Measurements from ENCODE around the gene CTDSPL. TPM values are rescaled to one million over a fixed set of nuclear protein-coding genes. Genes with fewer than 3 reads are reported as not detected.

The CTDSPL gene
- total and polyA plus RNA-seq, 7 experiments from 2014 or later: 0.15 to 5.6 (median 1.7) TPM

DNA sequence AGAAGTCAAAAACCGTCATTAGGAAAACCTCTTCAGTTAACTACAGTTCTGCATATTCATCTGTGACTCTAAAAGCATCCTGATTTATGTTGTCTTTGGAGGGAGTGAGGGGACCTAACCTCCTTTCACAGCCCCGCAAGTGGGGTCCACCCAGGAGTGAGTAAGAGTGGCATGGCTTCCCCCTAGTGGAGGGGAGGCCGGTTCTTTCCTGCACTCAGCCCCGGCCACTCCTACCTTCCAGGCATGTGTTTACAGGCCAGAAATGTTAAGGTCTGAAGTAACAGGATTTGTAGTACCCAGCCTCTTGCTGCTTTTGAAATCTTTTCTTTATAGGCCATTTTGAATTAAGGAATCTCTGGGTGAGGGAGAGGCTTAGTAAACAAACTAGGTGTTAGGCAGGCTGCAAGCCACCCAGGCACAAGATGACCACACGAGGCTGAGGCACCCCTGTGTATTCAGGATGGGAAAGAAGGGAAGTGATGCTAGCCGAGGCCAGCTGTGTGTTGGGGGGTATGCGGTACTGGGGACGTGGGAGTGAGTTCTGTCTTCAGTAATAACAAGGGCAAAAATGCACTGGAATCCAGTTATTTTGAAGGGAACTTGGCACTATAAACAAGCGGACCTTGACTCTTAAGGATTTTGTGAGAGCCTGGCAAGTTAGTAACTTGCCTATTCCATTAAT is 50.5 kb downstream of the CTDSPL start:
- intact Hi-C loops (cut with micrococcal nuclease): no loop called here
- H3K36me3 Mint-ChIP-seq: peaks cover 0 to 7% (median 2%) of the 10 kb centered on the region in 5 donors
- CTCF ChIA-PET: interaction anchor here (0.7 kb wide), 1 partner anchor 101 kb away, joined by 3 read pairs; no protein-coding TSS in a partner anchor
- H3K4me1 Mint-ChIP-seq: peaks cover 8 to 25% (median 15%) of the 10 kb centered on the region in 7 donors
- ATAC-seq (no peak), DNase-seq (no peak)
- Histone ChIP-seq H3K4me1 (ENCODE audit: control insufficient read depth in 2 of 2, insufficient read depth in 2 of 2, low read length in 2 of 2) (peaks cover 8 to 9% of the 10 kb centered on the region in 2 donors), H3K36me3 (ENCODE audit: control insufficient read depth in 2 of 3, insufficient read depth in 3 of 3, low read length in 3 of 3) (no peaks in the 10 kb centered on the region), H3K4me3 (ENCODE audit: low read length) (no peak overlapping the region), H3K9me3 (ENCODE audit: control insufficient read depth in 2 of 3, low read length in 3 of 3) (no peaks in the 10 kb centered on the region), H3K27ac (ENCODE audit: low read depth, low read length) (no peak overlapping the region), H3K27me3 (ENCODE audit: control insufficient read depth in 2 of 2, insufficient read depth in 2 of 2, low read length in 2 of 2) (no peaks in the 10 kb centered on the region)
- H3K27me3 Mint-ChIP-seq: peaks cover 0 to 22% (median 0%) of the 10 kb centered on the region in 5 donors
- H3K27ac Mint-ChIP-seq: no peak overlapping the region
- H3K9me3 Mint-ChIP-seq: peaks cover 0 to 9% (median 3%) of the 10 kb centered on the region in 11 donors
- H3K4me3 Mint-ChIP-seq: no peak overlapping the region
- POLR2A ChIA-PET: no interaction called here

DNA sequence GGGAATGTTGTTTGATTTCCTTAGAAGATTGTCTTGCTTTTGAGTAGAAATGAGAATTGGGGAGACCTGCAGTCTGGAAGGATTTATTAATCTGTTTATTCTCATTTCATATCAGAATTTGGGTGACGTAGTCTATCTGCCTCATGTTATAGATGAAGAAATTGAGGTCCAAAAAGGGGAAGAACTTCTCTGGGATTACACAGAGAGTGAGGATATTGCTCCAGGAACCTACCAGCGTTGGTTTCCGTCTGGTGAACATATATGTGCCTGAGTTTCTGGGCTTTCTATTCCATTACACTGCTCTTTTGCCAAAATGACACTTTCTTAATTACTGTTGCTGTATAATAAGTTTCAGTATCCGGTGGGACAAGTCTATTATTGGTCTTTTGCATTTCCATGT is 51.8 kb downstream of the CTDSPL start:
- H3K9me3 ChIP-seq (ENCODE audit: control insufficient read depth in 2 of 3, low read length in 3 of 3): no peaks in the 10 kb centered on the region
- peaks cover 0 to 9% (median 3%) of the 10 kb centered on the region in 11 donors for H3K9me3 Mint-ChIP-seq
- intact Hi-C loops (cut with micrococcal nuclease): no loop called here
- ChIA-PET POLR2A (no interaction called here), CTCF (no interaction called here)
- H3K27ac ChIP-seq (ENCODE audit: low read depth, low read length): no peak overlapping the region
- no peaks in the 10 kb centered on the region for H3K4me1 ChIP-seq (ENCODE audit: control insufficient read depth in 2 of 2, insufficient read depth in 2 of 2, low read length in 2 of 2)
- H3K4me3 ChIP-seq (ENCODE audit: low read length): no peak overlapping the region
- H3K36me3 Mint-ChIP-seq: peaks cover 0 to 7% (median 2%) of the 10 kb centered on the region in 5 donors
- DNase-seq (no peak), ATAC-seq (no peak)
- peaks cover 0 to 26% (median 0%) of the 10 kb centered on the region in 5 donors for H3K27me3 Mint-ChIP-seq
- no peaks in the 10 kb centered on the region for H3K27me3 ChIP-seq (ENCODE audit: control insufficient read depth in 2 of 2, insufficient read depth in 2 of 2, low read length in 2 of 2)
- no peak overlapping the region for H3K4me3 Mint-ChIP-seq
- no peaks in the 10 kb centered on the region for H3K36me3 ChIP-seq (ENCODE audit: control insufficient read depth in 2 of 3, insufficient read depth in 3 of 3, low read length in 3 of 3)
- peaks cover 0 to 11% (median 2%) of the 10 kb centered on the region in 7 donors for H3K4me1 Mint-ChIP-seq
- no peak overlapping the region for H3K27ac Mint-ChIP-seq

GRCh38 chr3:37916685-37917084 is 55.0 kb downstream of the CTDSPL start:
- Histone ChIP-seq H3K4me3 (ENCODE audit: low read length) (no peak overlapping the region), H3K27me3 (ENCODE audit: control insufficient read depth in 2 of 2, insufficient read depth in 2 of 2, low read length in 2 of 2) (no peaks in the 10 kb centered on the region), H3K36me3 (ENCODE audit: control insufficient read depth in 2 of 3, insufficient read depth in 3 of 3, low read length in 3 of 3) (no peaks in the 10 kb centered on the region), H3K27ac (ENCODE audit: low read depth, low read length) (no peak overlapping the region), H3K4me1 (ENCODE audit: control insufficient read depth in 2 of 2, insufficient read depth in 2 of 2, low read length in 2 of 2) (no peaks in the 10 kb centered on the region), H3K9me3 (ENCODE audit: control insufficient read depth in 2 of 3, low read length in 3 of 3) (no peaks in the 10 kb centered on the region)
- CTCF ChIA-PET: no interaction called here
- no peak for DNase-seq
- Mint-ChIP-seq H3K27ac (no peak overlapping the region), H3K36me3 (peaks cover 0 to 7% (median 3%) of the 10 kb centered on the region in 5 donors), H3K4me3 (no peak overlapping the region), H3K9me3 (peaks cover 0 to 9% (median 3%) of the 10 kb centered on the region in 11 donors), H3K4me1 (no peaks in the 10 kb centered on the region), H3K27me3 (peaks cover 0 to 30% (median 0%) of the 10 kb centered on the region in 5 donors)
- POLR2A ChIA-PET: interaction anchor here (1.6 kb wide), 1 partner anchor 15 kb away, joined by 3 read pairs; no protein-coding TSS in a partner anchor
- intact Hi-C loops (cut with micrococcal nuclease): no loop called here
- no peak for ATAC-seq

DNA sequence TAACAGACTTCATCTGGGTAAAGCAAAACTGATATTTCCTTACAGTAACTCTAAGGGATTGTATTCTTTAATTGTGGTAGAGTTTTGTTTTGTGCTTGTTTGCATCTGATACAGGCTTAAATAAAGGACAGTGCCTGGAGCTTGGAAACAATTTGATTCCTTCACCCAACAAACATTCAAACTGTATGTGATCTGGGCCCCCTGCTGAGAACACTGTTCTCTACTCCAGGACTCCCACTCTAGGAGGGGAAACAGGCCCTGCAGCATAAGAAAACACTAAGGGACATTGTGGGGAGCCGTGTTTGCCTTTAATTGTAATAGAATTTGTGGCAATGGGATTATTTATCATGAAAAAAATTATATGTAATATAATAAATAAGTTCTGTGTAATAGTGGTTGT is 56.9 kb downstream of the CTDSPL start:
- peaks cover 0 to 9% (median 3%) of the 10 kb centered on the region in 11 donors for H3K9me3 Mint-ChIP-seq
- Histone ChIP-seq H3K4me1 (ENCODE audit: control insufficient read depth in 2 of 2, insufficient read depth in 2 of 2, low read length in 2 of 2) (no peaks in the 10 kb centered on the region), H3K4me3 (ENCODE audit: low read length) (no peak overlapping the region), H3K27me3 (ENCODE audit: control insufficient read depth in 2 of 2, insufficient read depth in 2 of 2, low read length in 2 of 2) (no peaks in the 10 kb centered on the region), H3K27ac (ENCODE audit: low read depth, low read length) (no peak overlapping the region), H3K36me3 (ENCODE audit: control insufficient read depth in 2 of 3, insufficient read depth in 3 of 3, low read length in 3 of 3) (no peaks in the 10 kb centered on the region), H3K9me3 (ENCODE audit: control insufficient read depth in 2 of 3, low read length in 3 of 3) (no peaks in the 10 kb centered on the region)
- H3K4me1 Mint-ChIP-seq: peaks cover 0 to 3% (median 0%) of the 10 kb centered on the region in 7 donors
- peaks cover 0 to 7% (median 3%) of the 10 kb centered on the region in 5 donors for H3K36me3 Mint-ChIP-seq
- CTCF ChIA-PET: no interaction called here
- intact Hi-C loops (cut with micrococcal nuclease): no loop called here
- ATAC-seq (no peak), DNase-seq (no peak)
- peaks cover 0 to 26% (median 0%) of the 10 kb centered on the region in 5 donors for H3K27me3 Mint-ChIP-seq
- POLR2A ChIA-PET: no interaction called here
- no peak overlapping the region for H3K27ac Mint-ChIP-seq
- H3K4me3 Mint-ChIP-seq: no peak overlapping the region

GRCh38 chr3:37920156-37920699 is 58.5 kb downstream of the CTDSPL start:
- ChIA-PET POLR2A (no interaction called here), CTCF (no interaction called here)
- Histone ChIP-seq H3K4me1 (ENCODE audit: control insufficient read depth in 2 of 2, insufficient read depth in 2 of 2, low read length in 2 of 2) (no peaks in the 10 kb centered on the region), H3K27me3 (ENCODE audit: control insufficient read depth in 2 of 2, insufficient read depth in 2 of 2, low read length in 2 of 2) (no peaks in the 10 kb centered on the region), H3K27ac (ENCODE audit: low read depth, low read length) (no peak overlapping the region), H3K4me3 (ENCODE audit: low read length) (no peak overlapping the region), H3K36me3 (ENCODE audit: control insufficient read depth in 2 of 3, insufficient read depth in 3 of 3, low read length in 3 of 3) (no peaks in the 10 kb centered on the region), H3K9me3 (ENCODE audit: control insufficient read depth in 2 of 3, low read length in 3 of 3) (no peaks in the 10 kb centered on the region)
- Mint-ChIP-seq H3K4me3 (no peak overlapping the region), H3K27ac (no peak overlapping the region), H3K4me1 (peaks cover 0 to 7% (median 0%) of the 10 kb centered on the region in 7 donors), H3K9me3 (peaks cover 0 to 4% (median 0%) of the 10 kb centered on the region in 11 donors), H3K36me3 (peaks cover 0 to 3% (median 3%) of the 10 kb centered on the region in 5 donors), H3K27me3 (peaks cover 0 to 14% (median 0%) of the 10 kb centered on the region in 5 donors)
- DNase-seq (no peak), ATAC-seq (no peak)
- intact Hi-C loops (cut with micrococcal nuclease): no loop called here

GRCh38 chr3:37921025-37921424 is 59.3 kb downstream of the CTDSPL start:
- Mint-ChIP-seq H3K9me3 (no peaks in the 10 kb centered on the region), H3K4me3 (no peak overlapping the region), H3K4me1 (peaks cover 0 to 9% (median 0%) of the 10 kb centered on the region in 7 donors), H3K27me3 (peaks cover 0 to 13% (median 0%) of the 10 kb centered on the region in 5 donors), H3K36me3 (peaks cover 0 to 3% (median 0%) of the 10 kb centered on the region in 5 donors), H3K27ac (no peak overlapping the region)
- Histone ChIP-seq H3K27me3 (ENCODE audit: control insufficient read depth in 2 of 2, insufficient read depth in 2 of 2, low read length in 2 of 2) (no peaks in the 10 kb centered on the region), H3K36me3 (ENCODE audit: control insufficient read depth in 2 of 3, insufficient read depth in 3 of 3, low read length in 3 of 3) (no peaks in the 10 kb centered on the region), H3K4me1 (ENCODE audit: control insufficient read depth in 2 of 2, insufficient read depth in 2 of 2, low read length in 2 of 2) (no peaks in the 10 kb centered on the region), H3K4me3 (ENCODE audit: low read length) (no peak overlapping the region), H3K9me3 (ENCODE audit: control insufficient read depth in 2 of 3, low read length in 3 of 3) (no peaks in the 10 kb centered on the region), H3K27ac (ENCODE audit: low read depth, low read length) (no peak overlapping the region)
- DNase-seq: no peak
- CTCF ChIA-PET: no interaction called here
- ATAC-seq: no peak
- intact Hi-C loops (cut with micrococcal nuclease): no loop called here
- POLR2A ChIA-PET: no interaction called here
